ENCODE results near the gene ABO.
"Not testable (repeated sequence)": the region's sequence is repeated elsewhere in the genome, so short reads cannot be mapped to it uniquely, and the experiment has no call there.

The ABO gene

DNA sequence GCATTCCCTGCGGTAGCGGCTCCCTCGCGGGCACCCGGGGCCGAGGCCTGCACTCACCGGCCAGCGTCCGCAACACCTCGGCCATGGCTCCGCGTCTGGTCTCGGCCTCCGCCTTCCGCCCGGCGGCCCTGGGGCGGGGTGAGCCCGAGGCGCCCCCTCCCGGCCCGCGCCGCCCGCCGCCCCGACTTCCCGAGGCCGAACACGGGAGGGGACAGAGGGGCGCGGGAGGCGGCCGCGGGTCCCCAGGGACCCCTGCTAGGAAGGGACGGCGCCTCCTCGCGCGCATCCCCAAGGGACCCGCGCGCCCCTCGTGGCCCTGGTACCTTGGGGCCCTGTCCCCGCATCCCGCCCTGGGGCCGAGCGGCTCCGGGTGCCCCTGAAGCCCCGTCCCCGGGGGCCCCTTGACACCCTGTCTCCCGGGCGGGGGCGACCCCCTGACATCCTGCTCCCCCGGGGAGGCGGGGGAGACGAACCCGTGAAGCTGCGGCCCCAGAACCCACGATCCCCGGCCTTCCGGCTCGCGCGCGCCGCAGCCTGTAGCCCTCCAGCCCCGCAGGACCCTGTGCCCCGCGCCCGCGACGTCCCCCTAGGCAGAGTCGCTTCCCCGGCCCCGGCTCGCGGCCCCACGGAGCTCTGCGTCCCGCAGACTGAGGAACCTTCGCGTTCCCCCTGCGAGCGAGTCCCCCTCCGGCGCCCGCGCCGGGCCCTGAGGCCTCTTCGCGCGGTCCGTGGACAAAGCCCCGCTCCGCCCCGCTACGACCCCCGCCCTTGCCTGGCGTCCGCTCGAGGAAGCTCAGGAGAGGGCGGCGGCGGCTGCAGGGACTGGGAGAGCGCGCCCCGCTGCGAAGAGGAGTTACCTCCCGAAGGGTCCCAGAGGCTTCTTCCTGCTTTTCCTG, at the start of gene ABO:
TSS of gene ABO (minus strand) at position 97 of the 896 bp plus-strand sequence.
- no peak for DNase-seq

DNA sequence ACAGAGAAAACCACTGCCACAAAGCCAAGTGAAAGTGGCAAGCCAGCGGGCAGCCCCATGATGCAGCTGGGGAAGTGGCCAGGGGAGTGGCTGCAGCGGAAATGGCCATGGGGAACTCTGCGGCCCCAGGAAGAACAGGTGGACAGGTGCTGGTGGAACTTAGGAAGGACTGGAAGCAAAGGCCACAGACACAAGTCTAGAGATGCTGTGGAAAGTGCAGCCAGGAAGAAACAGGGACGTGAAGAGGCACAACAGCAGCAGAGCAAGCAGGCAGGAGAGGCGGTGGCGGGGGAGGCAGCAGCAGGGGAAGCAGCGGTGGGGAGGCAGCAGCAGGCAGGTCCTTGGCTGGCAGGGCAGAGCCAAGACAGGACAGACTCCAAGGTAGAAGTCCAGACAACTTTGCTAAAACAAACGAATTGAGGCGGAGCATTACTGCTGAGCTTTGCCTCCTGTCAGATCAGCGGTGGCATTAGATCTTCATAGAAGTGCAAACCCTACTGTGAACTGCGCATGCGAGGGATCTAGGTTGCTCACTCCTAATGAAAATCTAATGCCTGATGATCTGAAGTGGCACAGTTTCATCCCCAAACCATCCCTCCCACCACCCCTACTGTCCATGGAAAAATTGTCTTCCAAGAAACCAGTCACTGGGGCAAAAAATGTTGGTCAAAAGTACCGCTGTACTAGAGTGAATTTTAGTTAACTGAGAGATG, 49.1 kb upstream of the ABO start:
- DNase-seq = no peak

- DNase-seq = no peak
These were observed 48.2 kb upstream of the ABO start for GRCh38 chr9:133323211-133323610.

DNA sequence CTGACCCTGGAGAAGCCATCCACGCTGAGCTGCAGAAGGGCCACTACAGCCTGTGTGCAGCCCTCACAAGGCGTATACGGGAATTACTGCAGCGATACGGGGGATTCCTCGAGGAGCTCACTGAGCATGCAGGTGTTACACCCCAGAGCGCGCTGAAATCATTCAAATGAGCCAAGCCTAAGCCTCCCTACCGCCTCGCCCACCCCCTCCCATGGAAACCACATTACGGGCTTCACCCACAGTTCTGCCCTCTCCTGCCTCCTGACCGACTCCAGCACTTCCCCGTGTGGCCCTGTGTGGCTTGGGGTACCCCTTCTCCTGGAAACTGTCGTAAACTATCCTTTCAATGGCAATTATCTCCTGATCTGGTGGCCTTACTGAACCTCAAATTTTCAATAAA, 47.7 kb upstream of the ABO start:
- DNase-seq = no peak

- DNase-seq = no peak
These were observed 46.5 kb upstream of the ABO start for GRCh38 chr9:133321411-133321935.

- no peak for DNase-seq
These were observed 45.5 kb upstream of the ABO start for GRCh38 chr9:133320421-133320881.

GRCh38 chr9:133317551-133317950, 42.5 kb upstream of the ABO start:
- not testable (repeated sequence) for DNase-seq

DNA sequence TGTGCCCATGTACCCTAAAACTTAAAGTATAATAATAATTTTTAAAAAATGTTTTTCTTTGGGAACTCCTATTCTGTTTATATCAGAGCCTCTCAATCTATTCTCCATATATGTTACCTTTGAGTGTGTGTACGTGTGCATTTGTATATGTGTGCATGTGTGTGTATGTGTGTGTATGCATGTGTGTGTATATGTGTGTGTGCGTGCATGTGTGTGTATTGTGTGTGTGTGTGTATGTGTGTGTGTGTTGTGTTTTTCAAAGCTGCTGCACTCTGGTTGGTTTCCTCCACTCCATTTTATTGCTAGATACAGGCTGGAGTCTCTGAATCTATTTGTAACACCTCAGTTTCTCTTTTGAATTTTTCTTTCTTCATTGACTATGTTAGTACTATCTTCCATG, 41.0 kb upstream of the ABO start:
- DNase-seq = no peak

DNA sequence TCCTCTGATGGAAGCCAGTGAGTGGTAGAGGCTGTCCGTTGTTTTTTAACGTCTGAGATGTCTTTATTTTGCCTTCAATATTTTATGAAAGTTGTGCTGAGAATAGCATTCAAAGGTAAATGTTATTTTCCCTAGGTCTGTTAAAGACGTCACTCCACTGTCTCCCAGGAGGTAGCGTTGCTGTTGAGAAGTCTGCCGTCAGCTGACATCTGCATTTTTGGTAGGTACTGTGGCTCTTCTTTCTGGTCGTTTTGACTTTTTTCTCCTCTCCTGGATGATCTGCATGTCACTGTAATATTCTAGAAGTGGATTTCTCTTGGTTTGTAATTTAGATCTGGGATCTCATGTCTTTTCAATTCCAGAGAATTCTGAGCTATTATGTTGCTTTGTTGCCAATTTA, 34.6 kb upstream of the ABO start:
- DNase-seq = no peak

DNA sequence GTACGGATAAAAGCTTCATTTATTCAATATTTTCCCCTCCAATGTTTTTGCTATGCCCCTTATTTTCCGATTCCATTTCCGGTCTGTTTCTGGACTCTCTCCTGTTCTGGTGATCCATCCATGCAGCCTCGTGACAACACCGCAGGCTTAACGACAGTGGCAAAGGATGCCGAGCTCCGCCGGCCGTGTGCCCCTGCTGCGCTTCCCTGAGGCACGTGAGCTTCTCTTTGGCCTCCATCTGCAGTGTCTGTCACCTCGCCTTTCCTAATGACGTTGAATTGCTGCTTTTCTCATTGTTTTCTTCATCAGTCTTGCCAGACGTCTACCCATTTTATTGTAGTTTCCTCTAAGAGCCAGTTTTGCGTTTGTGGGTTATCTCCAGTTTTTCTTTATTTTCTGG, 32.3 kb upstream of the ABO start:
- DNase-seq = no peak

DNA sequence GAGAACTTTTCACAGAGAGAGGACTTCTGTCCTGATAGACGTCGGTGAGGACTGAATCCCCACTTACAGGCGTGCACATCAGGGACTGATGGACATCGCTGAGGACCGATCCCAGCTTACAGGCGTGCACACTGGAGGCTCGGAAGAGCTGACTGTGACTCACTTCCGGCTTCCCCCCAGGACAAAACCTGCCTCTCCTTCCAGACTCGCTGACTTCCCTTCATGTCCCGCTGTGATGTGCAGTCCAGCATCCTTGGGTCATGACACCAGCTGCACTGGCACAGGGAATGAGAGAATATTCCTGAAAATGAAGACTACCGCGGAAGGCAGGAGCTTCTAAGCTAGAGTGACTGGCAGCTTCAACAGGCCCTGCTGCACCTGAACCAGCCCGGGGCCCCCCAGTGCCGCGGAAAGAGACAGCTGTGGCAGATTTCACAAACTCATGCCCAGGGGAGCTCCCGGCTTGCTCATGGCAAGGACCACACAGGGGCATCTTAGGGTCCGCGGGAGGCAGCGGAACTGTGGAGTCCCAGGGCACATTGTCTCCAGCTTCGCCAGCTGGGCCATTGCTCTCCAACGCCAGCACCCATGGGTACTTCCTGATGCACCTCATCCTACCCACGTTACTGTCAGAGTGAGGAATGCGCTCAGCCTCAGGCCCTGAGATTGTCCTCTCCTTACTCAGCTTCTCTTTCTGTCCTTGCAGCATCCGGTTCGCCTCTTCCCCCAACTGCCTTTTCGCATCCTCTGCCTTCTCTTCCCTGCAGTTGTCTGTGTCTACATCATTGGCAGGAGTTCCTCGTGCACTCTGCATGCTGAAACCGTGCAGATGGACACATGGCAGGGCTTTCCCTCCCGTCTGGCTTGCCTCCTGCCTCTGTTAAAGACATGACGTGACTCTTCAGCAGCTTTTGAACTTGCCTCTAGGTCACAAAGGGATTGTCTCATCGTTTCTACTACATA, 31.5 kb upstream of the ABO start:
- DNase-seq = no peak

DNA sequence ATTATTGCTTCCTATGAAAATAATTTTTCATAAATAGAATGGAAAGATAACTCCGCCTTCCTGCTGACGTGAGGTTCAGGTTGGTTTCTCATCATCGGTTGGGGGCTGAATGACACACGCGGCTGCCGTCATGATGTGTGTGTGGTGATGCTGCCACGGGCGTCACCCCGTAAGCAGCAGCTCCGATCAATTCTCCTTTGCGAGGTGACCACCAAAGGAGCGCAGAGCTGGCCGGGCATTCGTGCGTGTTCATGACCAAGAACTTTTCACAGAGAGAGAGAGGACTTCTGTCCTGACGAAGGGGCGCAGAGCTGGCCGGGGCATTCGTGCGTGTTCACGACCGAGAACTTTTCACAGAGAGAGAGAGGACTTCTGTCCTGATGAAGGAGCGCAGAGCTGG, 30.7 kb upstream of the ABO start:
- no peak for DNase-seq

DNA sequence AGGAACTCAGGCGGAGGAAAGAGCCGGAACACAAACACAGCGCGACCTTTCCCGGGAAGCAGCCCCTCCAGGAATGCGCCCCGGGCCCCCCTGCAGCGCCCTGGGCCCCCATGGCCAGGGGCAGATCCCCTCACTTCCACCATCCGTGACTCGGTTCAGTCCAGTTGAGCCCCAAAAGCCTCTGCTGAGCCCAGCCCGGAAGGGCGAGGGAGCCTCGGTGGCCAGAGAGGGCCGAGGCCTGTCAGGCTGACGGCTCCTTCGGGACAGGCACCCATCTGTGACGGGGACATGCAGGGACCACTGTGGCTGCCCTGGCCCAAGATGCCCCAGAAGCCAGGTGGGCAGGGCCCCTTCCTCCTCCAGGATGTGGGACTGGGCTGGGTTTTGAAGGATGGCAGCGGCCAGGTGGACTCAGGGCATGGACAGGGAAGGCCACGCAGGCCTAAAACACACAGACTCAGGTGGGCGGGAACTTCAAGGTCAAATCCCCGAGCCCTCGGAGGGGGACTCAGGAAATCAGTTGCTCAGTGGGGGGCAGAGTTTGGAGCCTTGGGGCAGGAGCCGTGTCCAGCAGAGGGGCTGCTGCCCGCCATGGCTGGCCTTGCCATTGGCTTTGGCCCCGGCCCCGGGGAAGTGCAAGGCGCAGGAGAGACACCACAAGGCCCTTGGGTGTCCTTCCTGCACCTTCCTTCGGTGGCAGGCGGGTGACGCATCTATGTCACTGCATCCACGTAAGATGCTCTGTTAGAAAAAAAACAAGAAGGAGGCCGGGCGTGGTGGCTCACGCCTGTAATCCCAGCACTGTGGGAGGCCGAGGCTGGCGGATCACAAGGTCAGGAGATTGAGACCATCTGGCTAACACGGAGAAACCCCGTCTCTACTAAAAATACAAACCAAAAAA, 29.7 kb upstream of the ABO start:
- no peak for DNase-seq

DNA sequence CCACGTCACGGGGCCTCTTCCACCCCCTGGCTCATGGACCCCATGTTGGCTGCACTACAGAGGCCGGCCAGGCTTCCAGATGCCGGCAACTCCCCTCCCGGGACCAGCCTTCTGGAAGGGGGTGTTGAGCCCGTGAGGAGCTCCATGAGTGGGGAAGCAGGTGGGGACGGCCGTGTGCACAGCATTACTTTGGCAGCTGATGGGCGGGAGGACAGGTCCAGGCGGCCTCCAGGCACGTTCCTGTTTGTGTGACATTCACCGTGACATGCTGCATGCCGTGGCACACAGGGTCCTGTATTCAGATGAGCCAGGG, 29.1 kb upstream of the ABO start:
- no peak for DNase-seq

DNA sequence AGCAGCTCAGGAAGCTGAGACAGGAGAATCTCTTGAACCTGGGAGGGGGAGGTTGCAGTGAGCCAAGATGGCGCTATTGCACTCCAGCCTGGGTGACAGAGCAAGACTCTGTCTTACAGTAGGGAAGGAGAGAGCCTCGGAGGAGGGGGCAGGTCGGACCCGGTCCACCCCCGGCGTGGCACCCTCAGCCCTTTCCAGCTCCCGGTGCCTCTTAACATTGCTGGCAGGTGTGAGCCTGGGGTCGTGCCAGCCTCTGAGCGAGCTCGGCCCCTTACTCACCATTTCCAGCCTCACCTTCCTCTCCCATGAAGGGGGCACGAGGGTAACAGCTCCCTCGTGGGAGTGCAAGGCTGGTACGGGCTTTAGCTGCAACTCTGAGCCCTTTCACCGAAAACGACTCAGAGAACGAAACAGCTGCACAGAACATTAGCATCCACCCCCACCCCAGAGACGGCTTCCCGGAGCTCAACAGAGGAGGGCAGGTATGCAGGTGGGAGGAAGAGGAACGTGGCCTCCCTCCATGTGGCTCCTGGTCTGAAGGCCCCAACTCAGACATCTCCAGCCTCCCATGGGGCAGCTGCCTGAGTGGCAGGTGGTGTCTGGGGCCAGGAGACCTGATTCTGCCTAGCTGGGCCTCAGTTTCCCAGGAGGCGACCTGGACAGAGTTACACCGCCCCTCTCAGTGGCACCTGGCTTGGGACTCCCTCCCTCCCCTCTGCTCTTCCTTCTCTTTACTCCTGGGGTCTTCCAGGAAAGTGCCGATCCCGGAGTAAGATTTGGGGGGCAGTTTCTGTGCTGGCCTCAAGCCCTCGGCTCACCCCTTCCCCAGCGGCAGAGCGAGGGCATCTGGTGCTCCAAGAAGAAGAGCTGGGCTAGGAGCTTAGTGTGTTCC, 28.5 kb upstream of the ABO start:
- no peak for DNase-seq

- no peak for DNase-seq
These were observed 26.5 kb upstream of the ABO start for GRCh38 chr9:133301253-133302230.

GRCh38 chr9:133299996-133300395, 25.0 kb upstream of the ABO start:
- DNase-seq = not testable (repeated sequence)

- no peak for DNase-seq
These were observed 19.3 kb upstream of the ABO start for GRCh38 chr9:133294257-133294656.

DNA sequence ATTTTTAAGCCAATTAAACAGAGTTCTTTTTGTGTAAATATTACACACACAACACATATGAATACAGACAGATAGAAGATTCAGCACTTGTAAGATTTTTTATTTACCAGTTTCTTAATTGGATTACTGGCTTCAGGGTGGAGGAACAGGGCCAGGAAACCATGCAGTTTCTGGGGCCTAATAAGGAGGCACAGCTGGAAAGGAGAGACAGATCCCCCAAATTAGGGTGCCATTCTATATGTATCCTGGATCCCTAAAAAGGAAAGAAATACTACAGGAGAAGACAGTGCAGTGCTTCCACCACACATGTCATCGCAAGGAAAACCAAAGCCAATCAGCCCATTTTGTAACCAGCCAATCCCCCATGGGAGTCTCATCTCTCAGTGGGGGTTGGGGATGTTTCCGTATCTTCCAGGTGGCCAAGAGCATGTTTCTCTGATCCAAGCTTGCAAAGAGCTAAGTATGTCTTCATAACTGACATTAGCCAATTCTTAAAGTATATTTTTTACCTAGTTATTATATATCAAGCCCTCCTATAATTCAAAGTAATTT, 15.8 kb upstream of the ABO start:
- no peak for DNase-seq

All from NCI-H1092 (cell line).